SK-N-SH (cell line): ENCODE data around the gene CDH4.

Source experiments
- CHD2 ChIP-seq: fragments of 150-350 bp; IDR thresholded peaks from 2 replicates; pipeline ENCODE4 v1.6.1; 2018; ENCODE audit warnings: low read length; ENCODE audit not compliant: partially characterized antibody
- CTCF ChIP-seq: fragments of 200-600 bp; sonication (generic); IDR thresholded peaks from 2 replicates; pipeline ENCODE4 v1.6.1; 2017; ENCODE audit warnings: antibody characterized with exemption, mild to moderate bottlenecking, moderate library complexity
- ELF1 ChIP-seq: IDR thresholded peaks from 2 replicates; pipeline ENCODE4 v1.4.0; 2012
- FOXJ3 ChIP-seq: sonication (generic); formaldehyde crosslinking; IDR thresholded peaks from 2 replicates; pipeline ENCODE4 v1.5.1; 2020; ENCODE audit warnings: mild to moderate bottlenecking, missing genetic modification reagents
- FOXM1 ChIP-seq: IDR thresholded peaks from 2 replicates; pipeline ENCODE4 v1.4.0; 2012; ENCODE audit warnings: low read depth, mild to moderate bottlenecking
- GATA2 ChIP-seq: sonication (generic); formaldehyde crosslinking; IDR thresholded peaks from 2 replicates; pipeline ENCODE4 v1.5.0; 2020; ENCODE audit warnings: mild to moderate bottlenecking, missing genetic modification reagents
- JUND ChIP-seq: IDR thresholded peaks from 2 replicates; pipeline ENCODE4 v1.4.0; 2012
- MAX ChIP-seq: IDR thresholded peaks from 2 replicates; pipeline ENCODE4 v1.4.0; 2012; ENCODE audit warnings: low read depth
- MXI1 ChIP-seq: IDR thresholded peaks from 2 replicates; pipeline ENCODE4 v1.6.1; 2012; ENCODE audit warnings: mild to moderate bottlenecking, low read depth, low read length, improper control_type of control experiment
- POLR2AphosphoS5 ChIP-seq: IDR thresholded peaks from 2 replicates; pipeline ENCODE4 v1.6.1; 2012; ENCODE audit warnings: low read depth, low read length
- RAD21 ChIP-seq: IDR thresholded peaks from 2 replicates; pipeline ENCODE4 v1.6.1; 2012; ENCODE audit warnings: mild to moderate bottlenecking, low read length
- RFX5 ChIP-seq: IDR thresholded peaks from 2 replicates; pipeline ENCODE4 v1.6.1; 2012; ENCODE audit warnings: mild to moderate bottlenecking, improper control_type of control experiment, low read length
- TAF1 ChIP-seq: IDR thresholded peaks from 2 replicates; pipeline ENCODE4 v1.6.1; 2012; ENCODE audit warnings: low read depth, mild to moderate bottlenecking, low read length, moderate library complexity, borderline replicate concordance
- YY1 ChIP-seq: IDR thresholded peaks from 2 replicates; pipeline ENCODE4 v1.4.0; 2012; ENCODE audit warnings: low read depth, mild to moderate bottlenecking

GRCh38 chr20:61875996-61876395 is 623.9 kb downstream of the CDH4 start:
- TF ChIP-seq CTCF (no peak), ELF1 (no peak), FOXM1 (no peak), CHD2 (no peak), FOXJ3 (CRISPR knock-in tag) (no peak), POLR2AphosphoS5 (no peak), MXI1 (no peak), YY1 (no peak), MAX (no peak), JUND (no peak), GATA2 (CRISPR knock-in tag) (no peak), RFX5 (no peak), RAD21 (no peak), TAF1 (no peak)
